Brain pericyte (primary cell): ENCODE measurements around the gene GADD45GIP1.
A peak's percentile ranks its signal among the peaks of the same experiment; 100 is the strongest.
"Not testable (repeated sequence)": the region's sequence is repeated elsewhere in the genome, so short reads cannot be mapped to it uniquely, and the experiment has no call there.

Source experiments
- DNase-seq: peaks from one replicate; pipeline ENCODE4 v3.0.0-alpha.2; 2012; ENCODE audit warnings: low read depth, low spot score

The GADD45GIP1 gene

GRCh38 chr19:12959481-12959880 is 2.5 kb upstream of the GADD45GIP1 start:
- DNase-seq, result no peak

GRCh38 chr19:12957389-12957952 is 448 bp upstream of the GADD45GIP1 start:
- not testable (repeated sequence) for DNase-seq

- DNase-seq, result no peak
Measured at GRCh38 chr19:12955996-12956395, 1.0 kb downstream of the GADD45GIP1 start.

- DNase-seq, result not testable (repeated sequence)
Measured at GRCh38 chr19:12955575-12955974, 1.4 kb downstream of the GADD45GIP1 start.

- no peak for DNase-seq
Measured at GRCh38 chr19:12954612-12954962, 2.4 kb downstream of the GADD45GIP1 start.

- no peak for DNase-seq
Measured at GRCh38 chr19:12953799-12954611, 3.0 kb downstream of the GADD45GIP1 start.

GRCh38 chr19:12953138-12953798 is 3.8 kb downstream of the GADD45GIP1 start:
- no peak for DNase-seq

GRCh38 chr19:12952488-12953137 is 4.4 kb downstream of the GADD45GIP1 start:
- DNase-seq, result no peak

- DNase-seq, result not testable (repeated sequence)
Measured at GRCh38 chr19:12952050-12952449, 5.0 kb downstream of the GADD45GIP1 start.

- no peak for DNase-seq
Measured at GRCh38 chr19:12949363-12950283, 7.4 kb downstream of the GADD45GIP1 start.

- DNase-seq, result no peak
Measured at GRCh38 chr19:12948612-12949362, 8.2 kb downstream of the GADD45GIP1 start.

- DNase-seq, result no peak
Measured at GRCh38 chr19:12947702-12948611, 9.1 kb downstream of the GADD45GIP1 start.

GRCh38 chr19:12946731-12947496 is 10.1 kb downstream of the GADD45GIP1 start:
- no peak for DNase-seq

- no peak for DNase-seq
Measured at GRCh38 chr19:12946092-12946721, 10.8 kb downstream of the GADD45GIP1 start.

GRCh38 chr19:12945479-12946091 is 11.4 kb downstream of the GADD45GIP1 start, which contains the start of gene RAD23A:
RAD23A (plus strand) TSS chr19:12945862; CDS start chr19:12945949, 87 bp downstream.
- peak; percentile 97 for DNase-seq

GRCh38 chr19:12944104-12944674 is 12.8 kb downstream of the GADD45GIP1 start:
- DNase-seq, result no peak

GRCh38 chr19:12943437-12944044 is 13.5 kb downstream of the GADD45GIP1 start:
- DNase-seq, result no peak
